GM10847 (cell line): ENCODE measurements around the gene DNAJC12.

Experiments
- POLR2A ChIP-seq: IDR thresholded peaks from 2 replicates; pipeline ENCODE4 v1.6.1; 2011; ENCODE audit not compliant: insufficient read length; ENCODE audit errors: extremely low read depth

The DNAJC12 gene

GRCh38 chr10:67849331-67850011 lies 11.5 kb upstream of the DNAJC12 start:
- TF ChIP-seq POLR2A: peak; percentile 42

GRCh38 chr10:67843284-67843683 lies 5.3 kb upstream of the DNAJC12 start:
- no peak for TF ChIP-seq POLR2A

GRCh38 chr10:67841737-67842136 lies 3.7 kb upstream of the DNAJC12 start:
- TF ChIP-seq POLR2A: no peak

- TF ChIP-seq POLR2A: no peak
Observed at GRCh38 chr10:67839951-67840350, 2.0 kb upstream of the DNAJC12 start.

- no peak for TF ChIP-seq POLR2A
Observed at GRCh38 chr10:67836972-67837371, 1.0 kb downstream of the DNAJC12 start.

- no peak for TF ChIP-seq POLR2A
Observed at GRCh38 chr10:67836488-67836887, 1.5 kb downstream of the DNAJC12 start.

- no peak for TF ChIP-seq POLR2A
Observed at GRCh38 chr10:67834375-67834774, 3.6 kb downstream of the DNAJC12 start.

- no peak for TF ChIP-seq POLR2A
Observed at GRCh38 chr10:67827811-67828210, 10.2 kb downstream of the DNAJC12 start.

GRCh38 chr10:67819768-67820204 lies 18.2 kb downstream of the DNAJC12 start:
- TF ChIP-seq POLR2A: no peak

- no peak for TF ChIP-seq POLR2A
Observed at GRCh38 chr10:67818323-67818722, 19.7 kb downstream of the DNAJC12 start.

- no peak for TF ChIP-seq POLR2A
Observed at GRCh38 chr10:67816719-67817118, 21.3 kb downstream of the DNAJC12 start.

- TF ChIP-seq POLR2A: no peak
Observed at GRCh38 chr10:67815571-67816059, 22.4 kb downstream of the DNAJC12 start.

GRCh38 chr10:67812007-67812406 lies 26.0 kb downstream of the DNAJC12 start:
- TF ChIP-seq POLR2A: no peak

GRCh38 chr10:67809107-67809506 lies 28.9 kb downstream of the DNAJC12 start:
- TF ChIP-seq POLR2A: no peak

- TF ChIP-seq POLR2A: no peak
Observed at GRCh38 chr10:67808704-67809103, 29.3 kb downstream of the DNAJC12 start.

GRCh38 chr10:67807855-67808456 lies 30.0 kb downstream of the DNAJC12 start:
- no peak for TF ChIP-seq POLR2A

GRCh38 chr10:67804395-67804678 lies 33.7 kb downstream of the DNAJC12 start:
- TF ChIP-seq POLR2A: no peak
